ENCODE measurements around the gene TTLL8.

The TTLL8 gene

GRCh38 chr22:50019316-50019715, 38.8 kb downstream of the TTLL8 start:
- peaks cover 46% of the 10 kb centered on the region for H3K27me3 ChIP-seq (ENCODE audit: control insufficient read depth, insufficient read depth, low read length)
- H3K36me3 ChIP-seq (ENCODE audit: insufficient read depth, low read length): no peaks in the 10 kb centered on the region
- H3K4me3 ChIP-seq (ENCODE audit: low read length): no peak overlapping the region
- no peaks in the 10 kb centered on the region for H3K9me3 ChIP-seq (replicated peaks; ENCODE audit: low read length)
- no peak overlapping the region for H3K4me2 ChIP-seq (ENCODE audit: low read length)
- H3K4me1 ChIP-seq (ENCODE audit: control insufficient read depth, insufficient read depth, low read length): peaks cover 17% of the 10 kb centered on the region
- no peak overlapping the region for H3K9ac ChIP-seq (ENCODE audit: low read depth, low read length)

DNA sequence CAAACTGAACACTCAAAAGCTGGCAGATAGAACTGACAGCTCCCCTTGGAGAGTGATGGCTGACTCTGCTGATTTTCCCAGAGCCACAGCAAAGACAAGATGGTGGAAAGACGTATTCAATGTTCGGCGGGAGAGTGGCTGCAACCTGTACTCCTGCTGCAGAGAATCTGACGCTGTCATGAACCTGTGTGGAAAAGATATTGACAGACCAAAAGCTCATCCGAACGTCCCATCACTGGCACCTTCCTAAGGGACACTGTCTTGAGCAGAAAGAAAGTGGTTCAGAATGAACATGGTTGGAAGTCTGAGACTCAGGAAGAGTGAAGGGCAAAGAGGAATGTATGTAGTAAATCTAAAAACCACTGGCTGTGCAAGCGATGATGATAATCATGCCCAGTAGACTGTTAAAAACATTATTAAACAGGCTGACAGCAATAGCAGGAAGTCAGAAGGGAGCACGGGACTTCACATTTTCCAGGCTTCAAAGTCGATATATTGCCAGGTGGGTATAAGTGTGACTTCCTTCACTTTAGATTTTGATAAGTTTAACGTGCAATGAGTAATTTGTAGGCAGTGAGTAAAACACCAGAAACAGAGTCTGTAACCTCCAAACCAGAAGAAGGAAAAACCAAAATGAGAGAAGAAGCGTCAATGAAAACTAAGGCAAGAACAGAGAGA, 39.4 kb downstream of the TTLL8 start:
- Histone ChIP-seq H3K4me3 (ENCODE audit: low read length) (no peak overlapping the region), H3K4me1 (ENCODE audit: control insufficient read depth, insufficient read depth, low read length) (peaks cover 17% of the 10 kb centered on the region), H3K36me3 (ENCODE audit: insufficient read depth, low read length) (no peaks in the 10 kb centered on the region), H3K4me2 (ENCODE audit: low read length) (no peak overlapping the region), H3K9ac (ENCODE audit: low read depth, low read length) (no peak overlapping the region), H3K9me3 (replicated peaks; ENCODE audit: low read length) (no peaks in the 10 kb centered on the region), H3K27me3 (ENCODE audit: control insufficient read depth, insufficient read depth, low read length) (peaks cover 52% of the 10 kb centered on the region)

GRCh38 chr22:50017701-50018224, 40.3 kb downstream of the TTLL8 start:
- Histone ChIP-seq H3K36me3 (ENCODE audit: insufficient read depth, low read length) (no peaks in the 10 kb centered on the region), H3K9ac (ENCODE audit: low read depth, low read length) (no peak overlapping the region), H3K4me3 (ENCODE audit: low read length) (no peak overlapping the region), H3K4me2 (ENCODE audit: low read length) (no peak overlapping the region), H3K9me3 (replicated peaks; ENCODE audit: low read length) (no peaks in the 10 kb centered on the region), H3K4me1 (ENCODE audit: control insufficient read depth, insufficient read depth, low read length) (peaks cover 17% of the 10 kb centered on the region), H3K27me3 (ENCODE audit: control insufficient read depth, insufficient read depth, low read length) (peaks cover 62% of the 10 kb centered on the region)

DNA sequence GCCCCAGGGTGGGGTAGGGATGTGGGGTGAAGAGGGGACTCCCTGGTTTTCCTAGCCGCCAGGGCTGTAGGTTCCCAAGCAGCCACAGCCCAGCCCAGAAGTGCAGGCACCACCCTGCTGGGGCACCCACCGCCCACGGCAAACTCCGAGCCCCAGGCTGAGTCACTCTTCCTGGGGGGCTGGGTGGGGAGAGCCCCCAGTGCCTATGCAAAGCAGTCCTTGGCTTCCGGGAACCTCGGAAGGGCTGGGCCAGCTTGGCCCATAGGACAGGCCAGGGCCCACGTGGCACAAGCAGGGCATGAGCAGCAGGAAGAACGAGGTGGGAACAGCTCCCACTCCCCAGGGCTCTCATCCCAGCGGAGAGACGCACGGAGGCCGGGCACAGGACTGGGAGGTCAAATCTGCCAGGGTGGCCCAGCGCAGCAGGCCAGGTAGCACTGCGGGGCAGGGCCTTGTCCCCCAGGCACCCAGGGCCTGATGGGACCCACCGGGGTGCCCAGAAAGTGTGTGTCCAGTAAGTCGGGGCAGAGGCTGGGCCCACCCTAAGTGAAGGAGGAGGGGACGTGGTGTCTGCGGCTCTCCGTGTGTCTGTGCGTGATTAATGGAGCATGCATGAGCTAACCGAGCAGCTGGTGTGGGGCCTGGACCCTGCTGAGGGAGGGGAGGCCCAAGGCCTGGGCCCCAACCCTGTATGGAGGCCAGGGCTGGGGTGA, 41.0 kb downstream of the TTLL8 start:
- Histone ChIP-seq H3K4me2 (ENCODE audit: low read length) (peak overlapping the region; percentile 47), H3K36me3 (ENCODE audit: insufficient read depth, low read length) (no peaks in the 10 kb centered on the region), H3K4me3 (ENCODE audit: low read length) (no peak overlapping the region), H3K4me1 (ENCODE audit: control insufficient read depth, insufficient read depth, low read length) (peaks cover 17% of the 10 kb centered on the region), H3K9ac (ENCODE audit: low read depth, low read length) (no peak overlapping the region), H3K27me3 (ENCODE audit: control insufficient read depth, insufficient read depth, low read length) (peaks cover 68% of the 10 kb centered on the region), H3K9me3 (replicated peaks; ENCODE audit: low read length) (no peaks in the 10 kb centered on the region)

GRCh38 chr22:50016308-50016987, 41.6 kb downstream of the TTLL8 start:
- no peaks in the 10 kb centered on the region for H3K9me3 ChIP-seq (replicated peaks; ENCODE audit: low read length)
- no peaks in the 10 kb centered on the region for H3K36me3 ChIP-seq (ENCODE audit: insufficient read depth, low read length)
- no peak overlapping the region for H3K9ac ChIP-seq (ENCODE audit: low read depth, low read length)
- peaks cover 17% of the 10 kb centered on the region for H3K4me1 ChIP-seq (ENCODE audit: control insufficient read depth, insufficient read depth, low read length)
- H3K4me3 ChIP-seq (ENCODE audit: low read length): no peak overlapping the region
- H3K27me3 ChIP-seq (ENCODE audit: control insufficient read depth, insufficient read depth, low read length): peaks cover 75% of the 10 kb centered on the region
- peak overlapping the region; percentile 47 for H3K4me2 ChIP-seq (ENCODE audit: low read length)

GRCh38 chr22:50015451-50016307, 42.4 kb downstream of the TTLL8 start:
- Histone ChIP-seq H3K4me1 (ENCODE audit: control insufficient read depth, insufficient read depth, low read length) (peaks cover 17% of the 10 kb centered on the region), H3K4me2 (ENCODE audit: low read length) (no peak overlapping the region), H3K9me3 (replicated peaks; ENCODE audit: low read length) (no peaks in the 10 kb centered on the region), H3K27me3 (ENCODE audit: control insufficient read depth, insufficient read depth, low read length) (peaks cover 80% of the 10 kb centered on the region), H3K36me3 (ENCODE audit: insufficient read depth, low read length) (no peaks in the 10 kb centered on the region), H3K9ac (ENCODE audit: low read depth, low read length) (no peak overlapping the region), H3K4me3 (ENCODE audit: low read length) (no peak overlapping the region)

DNA sequence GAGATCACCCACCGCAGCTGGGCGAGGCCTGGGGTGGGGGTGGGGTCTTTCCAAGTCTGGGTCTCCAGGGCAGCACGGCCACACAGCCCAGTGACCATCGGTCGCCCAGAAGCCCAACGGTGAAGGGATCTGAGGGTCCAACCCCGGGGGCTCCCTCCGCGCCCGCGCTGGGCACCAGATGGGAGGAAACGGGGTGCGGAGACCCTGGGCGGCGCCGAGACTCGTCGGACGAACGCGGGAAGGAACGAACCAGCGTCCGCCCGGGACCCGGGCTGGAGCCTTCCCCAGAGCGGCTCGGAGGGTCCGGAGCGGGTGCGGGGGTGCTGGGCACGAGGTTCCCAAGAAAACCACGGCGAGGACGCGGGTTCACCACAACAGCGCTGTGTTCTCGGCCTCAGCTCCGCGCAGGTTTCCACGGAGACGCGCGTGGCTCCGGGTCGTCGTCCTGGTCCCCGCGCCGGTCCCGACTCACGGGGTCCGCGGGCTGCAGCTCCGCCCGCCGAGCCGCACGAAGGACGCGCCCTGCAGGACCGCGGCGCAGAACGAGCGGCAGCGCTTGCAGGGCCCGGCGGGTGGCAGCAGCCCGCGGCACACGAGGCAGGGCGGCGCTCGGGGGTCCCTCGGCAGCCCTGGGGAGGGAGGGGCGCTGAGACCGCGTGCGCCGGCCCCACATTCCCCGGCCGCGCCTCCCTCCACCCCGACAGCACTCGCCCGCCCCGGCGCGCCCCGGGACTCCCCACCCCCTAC, 43.3 kb downstream of the TTLL8 start:
- peaks cover 86% of the 10 kb centered on the region for H3K27me3 ChIP-seq (ENCODE audit: control insufficient read depth, insufficient read depth, low read length)
- H3K9me3 ChIP-seq (replicated peaks; ENCODE audit: low read length): no peaks in the 10 kb centered on the region
- H3K36me3 ChIP-seq (ENCODE audit: insufficient read depth, low read length): no peaks in the 10 kb centered on the region
- no peak overlapping the region for H3K4me3 ChIP-seq (ENCODE audit: low read length)
- H3K4me2 ChIP-seq (ENCODE audit: low read length): no peak overlapping the region
- peaks cover 17% of the 10 kb centered on the region for H3K4me1 ChIP-seq (ENCODE audit: control insufficient read depth, insufficient read depth, low read length)
- no peak overlapping the region for H3K9ac ChIP-seq (ENCODE audit: low read depth, low read length)

- H3K36me3 ChIP-seq (ENCODE audit: insufficient read depth, low read length): no peaks in the 10 kb centered on the region
- no peaks in the 10 kb centered on the region for H3K9me3 ChIP-seq (replicated peaks; ENCODE audit: low read length)
- peaks cover 17% of the 10 kb centered on the region for H3K4me1 ChIP-seq (ENCODE audit: control insufficient read depth, insufficient read depth, low read length)
- H3K4me2 ChIP-seq (ENCODE audit: low read length): no peak overlapping the region
- peaks cover 81% of the 10 kb centered on the region for H3K27me3 ChIP-seq (ENCODE audit: control insufficient read depth, insufficient read depth, low read length)
- no peak overlapping the region for H3K9ac ChIP-seq (ENCODE audit: low read depth, low read length)
- H3K4me3 ChIP-seq (ENCODE audit: low read length): no peak overlapping the region
Observed at GRCh38 chr22:50014053-50014501, 44.0 kb downstream of the TTLL8 start.

DNA sequence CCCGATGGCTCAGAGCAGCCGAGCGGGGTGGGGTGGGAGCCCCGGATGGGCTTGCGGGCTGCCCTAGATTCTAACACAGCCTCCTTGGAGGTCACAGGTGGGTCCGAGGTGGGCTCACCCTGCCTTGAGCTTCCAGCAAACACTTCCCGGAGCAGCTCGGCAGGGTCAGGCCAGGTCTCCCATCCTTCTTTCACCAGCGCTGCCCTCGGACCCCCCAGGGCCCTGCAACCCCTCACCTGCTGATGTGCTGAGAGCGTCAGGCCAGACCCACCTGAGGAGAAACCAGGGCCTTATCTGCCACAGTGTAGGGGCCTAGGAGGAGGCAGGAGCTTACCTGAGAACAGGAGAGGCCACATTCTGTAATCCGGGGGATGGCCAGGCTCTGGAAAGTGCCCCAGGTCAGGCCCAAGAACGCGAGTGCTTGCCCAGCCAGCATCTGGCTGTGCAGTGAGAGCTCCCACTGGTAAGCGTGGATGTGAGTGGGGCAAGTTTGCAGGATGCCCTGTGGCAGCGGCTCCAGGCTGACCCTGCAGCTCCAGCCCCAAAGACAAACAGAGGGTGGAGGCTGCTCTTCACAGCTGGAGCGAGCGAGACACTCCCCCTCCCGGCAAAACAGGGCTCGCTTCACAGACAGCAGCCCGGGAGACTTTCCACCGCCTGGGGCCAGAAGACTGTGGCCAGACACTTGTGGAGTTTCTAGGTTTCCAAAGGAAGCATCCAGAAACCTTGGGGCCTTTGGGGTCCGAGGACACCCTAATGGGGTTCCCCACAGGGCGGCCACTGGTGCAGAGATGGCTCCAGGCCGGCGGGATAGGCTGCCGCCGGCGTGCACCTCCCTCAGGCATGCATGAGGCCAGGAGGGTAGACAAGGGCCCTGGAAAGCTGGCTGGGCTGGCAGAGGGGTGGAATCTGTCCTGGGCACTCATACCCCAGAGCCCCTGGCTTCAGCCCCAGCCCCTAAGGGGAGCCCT, 45.6 kb downstream of the TTLL8 start, which contains the start of gene IL17REL:
TSS of gene IL17REL (minus strand) at position 555 of the 971 bp plus-strand sequence. CDS start at position 436, 119 bp downstream.
- Histone ChIP-seq H3K4me3 (ENCODE audit: low read length) (no peak within 1 kb of the TSS), H3K9ac (ENCODE audit: low read depth, low read length) (no peak within 1 kb of the TSS), H3K4me1 (ENCODE audit: control insufficient read depth, insufficient read depth, low read length) (peaks cover 17% of the 10 kb centered on the region), H3K4me2 (ENCODE audit: low read length) (no peak within 1 kb of the TSS), H3K36me3 (ENCODE audit: insufficient read depth, low read length) (no peaks in the 10 kb centered on the region), H3K27me3 (ENCODE audit: control insufficient read depth, insufficient read depth, low read length) (peaks cover 71% of the 10 kb centered on the region), H3K9me3 (replicated peaks; ENCODE audit: low read length) (no peaks in the 10 kb centered on the region)

Data from skeletal muscle satellite cell (primary cell).